ENCODE data around the gene ROR2. TPM values are rescaled to one million over a fixed set of nuclear protein-coding genes. Genes with fewer than 3 reads are reported as not detected.

ROR2 gene
- total RNA-seq, 1 experiment from 2014 or later, result 0.68 TPM

DNA sequence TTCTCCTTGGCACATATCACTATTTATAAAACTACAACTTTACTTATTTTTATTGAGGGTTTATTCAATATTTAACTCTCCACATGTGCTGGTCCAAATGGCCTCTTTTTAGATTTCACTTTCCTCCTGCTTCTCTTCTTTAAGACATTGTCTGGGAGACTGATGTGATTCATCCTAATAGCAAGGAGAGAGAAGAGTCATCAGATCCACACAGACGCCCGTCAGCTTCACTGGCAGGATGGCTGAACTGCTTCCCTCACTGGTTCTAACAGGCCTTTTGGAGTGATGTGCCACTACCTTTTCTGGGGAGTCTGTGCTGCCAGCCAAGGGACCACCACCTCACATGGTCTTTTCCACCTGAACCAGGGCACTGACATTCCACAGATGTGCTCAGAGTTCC lies 16.5 kb upstream of the ROR2 start:
- Histone ChIP-seq H3K27me3 (replicated peaks; ENCODE audit: control insufficient read depth, insufficient read depth, low read length) (no peaks in the 10 kb centered on the region), H3K36me3 (ENCODE audit: control insufficient read depth, insufficient read depth, low read length) (no peaks in the 10 kb centered on the region), H3K9me3 (no peaks in the 10 kb centered on the region), H3K4me1 (no peaks in the 10 kb centered on the region), H3K4me3 (ENCODE audit: low read depth, low read length) (no peak overlapping the region)
- Mint-ChIP-seq H3K4me3 (ENCODE audit: unreplicated experiment) (no peak overlapping the region), H3K4me1 (ENCODE audit: low read depth, unreplicated experiment) (no peaks in the 10 kb centered on the region), H3K27ac (ENCODE audit: unreplicated experiment) (no peak overlapping the region), H3K9me3 (ENCODE audit: unreplicated experiment) (peaks cover 9% of the 10 kb centered on the region), H3K36me3 (ENCODE audit: insufficient read depth, unreplicated experiment) (no peaks in the 10 kb centered on the region), H3K27me3 (ENCODE audit: insufficient read depth, unreplicated experiment) (peaks cover 7% of the 10 kb centered on the region)
- ChIA-PET CTCF (no interaction called here), POLR2A (no interaction called here)
- intact Hi-C loops (cut with micrococcal nuclease; ENCODE audit: unreplicated experiment), result no loop called here
- TF ChIP-seq, protein P1, sequence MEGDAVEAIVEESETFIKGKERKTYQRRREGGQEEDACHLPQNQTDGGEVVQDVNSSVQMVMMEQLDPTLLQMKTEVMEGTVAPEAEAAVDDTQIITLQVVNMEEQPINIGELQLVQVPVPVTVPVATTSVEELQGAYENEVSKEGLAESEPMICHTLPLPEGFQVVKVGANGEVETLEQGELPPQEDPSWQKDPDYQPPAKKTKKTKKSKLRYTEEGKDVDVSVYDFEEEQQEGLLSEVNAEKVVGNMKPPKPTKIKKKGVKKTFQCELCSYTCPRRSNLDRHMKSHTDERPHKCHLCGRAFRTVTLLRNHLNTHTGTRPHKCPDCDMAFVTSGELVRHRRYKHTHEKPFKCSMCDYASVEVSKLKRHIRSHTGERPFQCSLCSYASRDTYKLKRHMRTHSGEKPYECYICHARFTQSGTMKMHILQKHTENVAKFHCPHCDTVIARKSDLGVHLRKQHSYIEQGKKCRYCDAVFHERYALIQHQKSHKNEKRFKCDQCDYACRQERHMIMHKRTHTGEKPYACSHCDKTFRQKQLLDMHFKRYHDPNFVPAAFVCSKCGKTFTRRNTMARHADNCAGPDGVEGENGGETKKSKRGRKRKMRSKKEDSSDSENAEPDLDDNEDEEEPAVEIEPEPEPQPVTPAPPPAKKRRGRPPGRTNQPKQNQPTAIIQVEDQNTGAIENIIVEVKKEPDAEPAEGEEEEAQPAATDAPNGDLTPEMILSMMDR (IDR thresholded peaks at IDR 0.05; ENCODE audit: insufficient read depth in 1 of 2, low read depth in 1 of 2, low read length in 1 of 2, severe bottlenecking in 1 of 2, unreplicated experiment in 1 of 2), result no peak
- BruUV-seq (replicated peaks), result no TSS peak
- DNase-seq, result no peak

DNA sequence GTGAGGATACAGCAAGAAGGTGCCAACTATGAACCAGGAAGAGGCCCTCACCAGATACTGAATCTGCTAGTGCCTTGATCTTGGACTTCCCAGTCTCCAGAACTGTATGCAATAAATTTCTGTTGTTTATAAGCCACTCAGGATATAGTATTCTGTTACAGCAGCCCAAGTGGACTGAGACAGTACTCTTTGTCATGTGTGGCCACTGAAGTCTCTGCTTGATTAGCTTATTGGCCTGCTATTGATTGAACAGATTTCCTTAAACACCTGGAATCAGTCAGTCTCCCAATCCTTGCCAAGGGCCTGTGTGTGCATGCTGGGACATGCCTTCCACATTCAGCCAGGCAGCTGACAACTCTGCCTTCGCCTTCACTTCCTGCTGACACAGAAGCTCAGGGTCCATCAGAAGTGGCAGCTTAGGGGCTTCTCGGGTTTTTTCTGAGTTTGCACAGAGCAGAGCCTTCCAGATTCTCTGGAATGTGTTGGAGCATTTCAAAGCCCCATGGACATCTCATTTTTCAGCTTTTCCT lies 13.7 kb upstream of the ROR2 start:
- Histone ChIP-seq H3K9me3 (no peaks in the 10 kb centered on the region), H3K36me3 (ENCODE audit: control insufficient read depth, insufficient read depth, low read length) (no peaks in the 10 kb centered on the region), H3K27me3 (replicated peaks; ENCODE audit: control insufficient read depth, insufficient read depth, low read length) (no peaks in the 10 kb centered on the region), H3K4me1 (no peaks in the 10 kb centered on the region), H3K4me3 (ENCODE audit: low read depth, low read length) (no peak overlapping the region)
- BruUV-seq (replicated peaks), result no TSS peak
- ChIA-PET CTCF (no interaction called here), POLR2A (no interaction called here)
- Mint-ChIP-seq H3K27ac (ENCODE audit: unreplicated experiment) (no peak overlapping the region), H3K27me3 (ENCODE audit: insufficient read depth, unreplicated experiment) (peaks cover 5% of the 10 kb centered on the region), H3K36me3 (ENCODE audit: insufficient read depth, unreplicated experiment) (no peaks in the 10 kb centered on the region), H3K4me3 (ENCODE audit: unreplicated experiment) (no peak overlapping the region), H3K9me3 (ENCODE audit: unreplicated experiment) (peaks cover 11% of the 10 kb centered on the region), H3K4me1 (ENCODE audit: low read depth, unreplicated experiment) (no peaks in the 10 kb centered on the region)
- DNase-seq, result no peak
- TF ChIP-seq, protein P1 (IDR thresholded peaks at IDR 0.05; ENCODE audit: insufficient read depth in 1 of 2, low read depth in 1 of 2, low read length in 1 of 2, severe bottlenecking in 1 of 2, unreplicated experiment in 1 of 2), result no peak
- intact Hi-C loops (cut with micrococcal nuclease; ENCODE audit: unreplicated experiment), result no loop called here

DNA sequence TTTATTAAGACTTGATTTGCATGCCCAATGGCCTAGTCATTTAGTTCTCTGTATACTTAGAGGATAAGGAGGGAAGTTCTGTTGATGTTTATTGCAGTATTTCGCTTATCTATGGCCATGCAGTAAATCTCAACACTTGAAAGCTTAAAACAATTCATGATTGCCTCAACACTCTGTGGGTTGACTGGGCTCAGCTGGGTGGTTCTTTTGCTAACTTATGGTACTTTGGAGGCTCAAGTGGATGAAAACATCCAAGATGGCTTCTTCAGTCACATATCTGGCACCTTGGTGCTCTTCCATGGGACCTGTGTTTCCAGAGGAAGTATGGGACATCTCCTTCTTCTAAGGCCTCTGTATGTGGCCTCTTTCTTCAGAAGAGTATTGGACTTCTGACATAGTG lies 10.3 kb upstream of the ROR2 start:
- intact Hi-C loops (cut with micrococcal nuclease; ENCODE audit: unreplicated experiment), result no loop called here
- Histone ChIP-seq H3K4me1 (no peaks in the 10 kb centered on the region), H3K4me3 (ENCODE audit: low read depth, low read length) (no peak overlapping the region), H3K36me3 (ENCODE audit: control insufficient read depth, insufficient read depth, low read length) (no peaks in the 10 kb centered on the region), H3K9me3 (no peaks in the 10 kb centered on the region), H3K27me3 (replicated peaks; ENCODE audit: control insufficient read depth, insufficient read depth, low read length) (no peaks in the 10 kb centered on the region)
- TF ChIP-seq, protein P1 (IDR thresholded peaks at IDR 0.05; ENCODE audit: insufficient read depth in 1 of 2, low read depth in 1 of 2, low read length in 1 of 2, severe bottlenecking in 1 of 2, unreplicated experiment in 1 of 2), result no peak
- no TSS peak for BruUV-seq (replicated peaks)
- no peak overlapping the region for H3K27ac Mint-ChIP-seq (ENCODE audit: unreplicated experiment)
- H3K36me3 Mint-ChIP-seq (ENCODE audit: insufficient read depth, unreplicated experiment), result no peaks in the 10 kb centered on the region
- H3K9me3 Mint-ChIP-seq (ENCODE audit: unreplicated experiment), result peaks cover 11% of the 10 kb centered on the region
- H3K4me1 Mint-ChIP-seq (ENCODE audit: low read depth, unreplicated experiment), result no peaks in the 10 kb centered on the region
- no peak overlapping the region for H3K4me3 Mint-ChIP-seq (ENCODE audit: unreplicated experiment)
- ChIA-PET POLR2A (no interaction called here), CTCF (no interaction called here)
- DNase-seq, result no peak
- no peaks in the 10 kb centered on the region for H3K27me3 Mint-ChIP-seq (ENCODE audit: insufficient read depth, unreplicated experiment)
